GM23248 (cell line): ENCODE data around the gene LGALS3BP. TPM values are rescaled to one million over a fixed set of nuclear protein-coding genes. Genes with fewer than 3 reads are reported as not detected.
"Not testable (repeated sequence)": the region's sequence is repeated elsewhere in the genome, so short reads cannot be mapped to it uniquely, and the experiment has no call there.

ENCODE experiments used
- DNase-seq: peaks from one replicate; pipeline ENCODE4 v3.0.0-alpha.2; 2015
- H2AFZ ChIP-seq: fragments of 200-600 bp; sonication (generic); 2 replicates; pipeline ENCODE4 v1.6.1; 2016; ENCODE audit warnings: antibody characterized with exemption
- H3F3A ChIP-seq: fragments of 200-600 bp; sonication (generic); 2 replicates; pipeline ENCODE4 v1.6.1; 2016; ENCODE audit warnings: mild to moderate bottlenecking, antibody characterized with exemption, mixed run types; ENCODE audit not compliant: insufficient read depth
- H3K27ac ChIP-seq: fragments of 200-600 bp; sonication (generic); 2 replicates; pipeline ENCODE4 v1.5.1; 2016; ENCODE audit warnings: mild to moderate bottlenecking
- H3K27me3 ChIP-seq: fragments of 200-600 bp; sonication (generic); replicated peaks from 2 replicates; pipeline ENCODE4 v1.6.1; 2016; ENCODE audit warnings: mild to moderate bottlenecking; ENCODE audit not compliant: insufficient read depth
- H3K36me3 ChIP-seq: fragments of 200-600 bp; sonication (generic); 2 replicates; pipeline ENCODE4 v1.6.1; 2016; ENCODE audit warnings: low read depth, mild to moderate bottlenecking
- H3K4me1 ChIP-seq: fragments of 200-600 bp; sonication (generic); 2 replicates; pipeline ENCODE4 v1.6.1; 2016; ENCODE audit warnings: mild to moderate bottlenecking; ENCODE audit not compliant: insufficient read depth
- H3K4me2 ChIP-seq: fragments of 200-600 bp; sonication (generic); one replicate; pipeline ENCODE4 v1.6.1; 2016; ENCODE audit warnings: mild to moderate bottlenecking; ENCODE audit not compliant: unreplicated experiment
- H3K4me3 ChIP-seq: fragments of 200-600 bp; sonication (generic); 2 replicates; pipeline ENCODE4 v1.5.1; 2016; ENCODE audit warnings: mild to moderate bottlenecking
- H3K79me2 ChIP-seq: fragments of 200-600 bp; sonication (generic); 2 replicates; pipeline ENCODE4 v1.6.1; 2016; ENCODE audit warnings: mild to moderate bottlenecking; ENCODE audit not compliant: insufficient read depth
- H3K9ac ChIP-seq: fragments of 200-600 bp; sonication (generic); 2 replicates; pipeline ENCODE4 v1.6.1; 2016; ENCODE audit warnings: mild to moderate bottlenecking
- H3K9me2 ChIP-seq: fragments of 200-600 bp; sonication (generic); 2 replicates; pipeline ENCODE4 v1.6.1; 2016; ENCODE audit warnings: mixed run types, mild to moderate bottlenecking, moderate library complexity; ENCODE audit not compliant: insufficient read depth
- H3K9me3 ChIP-seq: fragments of 200-600 bp; sonication (generic); one replicate; pipeline ENCODE4 v1.6.1; 2017; ENCODE audit warnings: low read depth
- H4K20me1 ChIP-seq: fragments of 200-600 bp; sonication (generic); 2 replicates; pipeline ENCODE4 v1.6.0; 2016; ENCODE audit not compliant: insufficient read depth
- EZH2 ChIP-seq: fragments of 200-600 bp; sonication (generic); IDR thresholded peaks from 2 replicates; pipeline ENCODE4 v1.6.1; 2018; ENCODE audit warnings: antibody characterized with exemption, mild to moderate bottlenecking; ENCODE audit not compliant: insufficient read depth, poor library complexity, severe bottlenecking
- EZH2phosphoT487 ChIP-seq: fragments of 200-600 bp; sonication (generic); IDR thresholded peaks from 2 replicates; pipeline ENCODE4 v1.6.1; 2018; ENCODE audit warnings: antibody characterized with exemption, moderate library complexity, mild to moderate bottlenecking, low read depth; ENCODE audit not compliant: insufficient read depth
- WGBS, 2 experiments: methylation state at CpG; one replicate each; pipeline ENCODE4 v1.1.6; 2015 to 2017; ENCODE audit warnings: low lambda C conversion rate in 2 of 2, low coverage in 1 of 2; ENCODE audit errors: missing lambda C conversion rate in 2 of 2; 5-methylcytosine and 5-hydroxymethylcytosine counted together
- in situ Hi-C: fragments of 300-500 bp; cut with MboI; formaldehyde crosslinking; loops from 2 replicates; pipeline ENCODE4 v1.15.0; 2020
- polyA plus RNA-seq: library from polyadenylated mRNA; unstranded; fragments of >200 nt; fragmentation: Nextera tagmentation; extraction: Ambion mirVana; gene quantifications from 2 replicates; pipeline ENCODE4 v1.2.1, GENCODE V29; 2016
- total RNA-seq: library from RNA; depleted of rRNA; stranded (reverse); fragments of >200 nt; shearing (Covaris generic); gene quantifications from 2 replicates; pipeline ENCODE4 v1.2.3, GENCODE V29; 2014

LGALS3BP gene
- total and polyA plus RNA-seq, 2 experiments from 2014 or later: 8.6 to 8.8 TPM

DNA sequence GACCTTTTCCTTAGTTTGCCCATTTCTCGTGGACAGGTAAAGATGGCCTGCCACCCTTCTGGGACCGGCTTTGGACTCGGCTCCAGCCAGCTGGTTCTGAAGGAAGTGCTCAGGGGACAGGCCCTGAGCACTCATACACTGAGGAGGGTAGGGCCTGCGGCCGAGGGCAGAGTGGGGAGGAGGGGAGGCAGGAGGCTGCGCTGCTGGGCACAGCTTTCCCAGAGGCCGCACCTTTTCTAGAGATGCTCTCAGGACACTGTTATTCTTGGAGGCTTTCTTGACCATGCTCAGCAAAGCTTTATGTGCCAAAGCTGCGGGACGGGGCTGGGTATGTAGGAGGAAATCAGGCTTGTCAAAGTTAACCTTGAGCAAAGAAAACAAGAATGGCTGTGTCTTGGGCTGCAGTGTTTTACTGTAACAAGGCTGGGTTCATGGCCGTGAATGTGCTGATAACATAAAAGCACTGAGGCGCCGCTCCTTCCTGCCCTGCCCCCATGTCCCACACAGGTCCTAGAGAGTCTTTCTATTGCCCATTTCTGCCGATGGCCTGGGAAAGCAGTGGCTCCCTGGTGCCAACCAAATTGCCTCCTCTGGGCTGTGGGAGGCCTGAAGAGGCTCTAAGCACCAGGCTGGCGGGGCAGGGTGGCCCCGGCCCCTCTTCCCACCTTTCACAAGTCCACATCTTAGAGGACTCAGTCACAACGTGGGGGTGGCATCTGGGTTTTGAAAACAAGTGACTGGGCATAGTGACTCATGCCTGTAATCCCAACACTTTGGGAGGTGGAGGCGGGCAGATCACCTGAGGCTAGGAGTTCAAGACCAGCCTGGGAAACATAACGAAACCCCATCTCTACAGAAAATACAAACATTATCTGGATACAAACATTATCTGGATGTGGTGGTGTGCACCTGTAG lies 32.2 kb downstream of the LGALS3BP start:
- Histone ChIP-seq H3K27ac (no peak overlapping the region), H4K20me1 (no peaks in the 10 kb centered on the region)

GRCh38 chr17:78946631-78947030 lies 33.1 kb downstream of the LGALS3BP start:
- Histone ChIP-seq H3K79me2 (no peaks in the 10 kb centered on the region), H3K27ac (no peak overlapping the region), H3K36me3 (no peaks in the 10 kb centered on the region), H3F3A (no peaks in the 10 kb centered on the region), H3K9me3 (no peaks in the 10 kb centered on the region), H3K27me3 (no peaks in the 10 kb centered on the region), H3K4me3 (no peak overlapping the region), H3K9me2 (no peaks in the 10 kb centered on the region), H2AFZ (no peak overlapping the region), H4K20me1 (no peaks in the 10 kb centered on the region), H3K9ac (no peak overlapping the region), H3K4me2 (no peak overlapping the region), H3K4me1 (no peaks in the 10 kb centered on the region)
- TF ChIP-seq EZH2 (no peak), EZH2phosphoT487 (no peak)
- in situ Hi-C loops: no loop called here
- DNase-seq: no peak
- 83 to 88% methylated on average over 8 of the region's 8 CpGs for WGBS, 2 experiments

More for the DNA sequence above, 32.2 kb downstream of the LGALS3BP start:
- H3K27me3 ChIP-seq: no peaks in the 10 kb centered on the region
- H3K4me1 ChIP-seq: no peaks in the 10 kb centered on the region
- DNase-seq: no peak
- WGBS, 2 experiments: 89% methylated on average over 18 of the region's 18 CpGs
- TF ChIP-seq EZH2phosphoT487 (no peak), EZH2 (no peak)
- no peaks in the 10 kb centered on the region for H3K36me3 ChIP-seq
- H3K4me2 ChIP-seq: no peak overlapping the region
- H2AFZ ChIP-seq: no peak overlapping the region
- no peaks in the 10 kb centered on the region for H3K9me3 ChIP-seq
- H3K79me2 ChIP-seq: no peaks in the 10 kb centered on the region
- no peak overlapping the region for H3K9ac ChIP-seq
- no peaks in the 10 kb centered on the region for H3F3A ChIP-seq
- no peaks in the 10 kb centered on the region for H3K9me2 ChIP-seq
- no peak overlapping the region for H3K4me3 ChIP-seq
- in situ Hi-C loops: no loop called here

DNA sequence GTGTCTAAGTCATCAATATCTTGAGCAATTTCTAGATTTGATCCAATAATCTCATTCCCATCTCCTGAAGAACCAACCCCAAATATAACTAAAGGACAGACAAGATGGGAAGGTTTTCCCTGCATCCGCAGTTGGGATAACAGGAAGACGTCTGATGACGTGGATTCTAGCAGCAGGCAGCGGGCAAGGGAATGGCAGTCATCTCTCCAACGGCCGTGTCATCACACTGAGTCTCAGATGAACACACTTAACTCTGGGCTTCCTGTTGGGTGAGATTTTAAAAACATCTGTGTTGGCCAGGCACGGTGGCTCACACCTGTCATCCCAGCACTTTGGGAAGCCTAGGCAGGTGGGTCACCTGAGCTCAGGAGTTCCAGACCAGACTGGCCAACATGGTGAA lies 33.6 kb downstream of the LGALS3BP start:
- H3K36me3 ChIP-seq: no peaks in the 10 kb centered on the region
- no peaks in the 10 kb centered on the region for H4K20me1 ChIP-seq
- no peak overlapping the region for H3K4me3 ChIP-seq
- WGBS, 2 experiments: 76% methylated on average over 7 of the region's 7 CpGs
- in situ Hi-C loops: no loop called here
- no peaks in the 10 kb centered on the region for H3K79me2 ChIP-seq
- no peaks in the 10 kb centered on the region for H3F3A ChIP-seq
- H3K4me1 ChIP-seq: no peaks in the 10 kb centered on the region
- TF ChIP-seq EZH2phosphoT487 (no peak), EZH2 (no peak)
- no peaks in the 10 kb centered on the region for H3K9me2 ChIP-seq
- no peaks in the 10 kb centered on the region for H3K9me3 ChIP-seq
- no peak overlapping the region for H2AFZ ChIP-seq
- DNase-seq: no peak
- H3K4me2 ChIP-seq: no peak overlapping the region
- H3K27ac ChIP-seq: no peak overlapping the region
- H3K9ac ChIP-seq: no peak overlapping the region
- H3K27me3 ChIP-seq: no peaks in the 10 kb centered on the region

DNA sequence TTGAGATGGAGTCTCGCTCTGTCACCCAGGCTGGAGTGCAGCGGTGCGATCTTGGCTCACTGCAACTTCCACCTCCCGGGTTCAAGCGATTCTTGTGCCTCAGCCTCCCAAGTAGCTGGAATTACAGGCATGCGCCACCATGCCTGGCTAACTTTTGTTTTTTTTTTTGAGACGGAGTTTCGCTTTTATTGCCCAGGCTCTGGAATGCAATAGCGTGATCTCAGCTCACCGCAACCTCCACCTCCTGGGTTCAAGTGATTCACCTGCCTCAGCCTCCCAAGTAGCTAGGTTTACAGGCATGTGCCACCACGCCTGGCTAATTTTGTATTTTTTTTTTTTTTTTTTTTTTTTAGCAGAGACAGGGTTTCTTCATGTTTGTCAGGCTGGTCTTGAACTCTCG lies 34.3 kb downstream of the LGALS3BP start:
- WGBS, 2 experiments: 75 to 82% methylated on average over 11 to 12 of the region's 12 CpGs
- H3K9me3 ChIP-seq, H3K4me1 ChIP-seq, H3K9me2 ChIP-seq, H3K79me2 ChIP-seq, DNase-seq, H2AFZ ChIP-seq, H3F3A ChIP-seq, H3K4me3 ChIP-seq, H3K36me3 ChIP-seq, H3K9ac ChIP-seq, H3K4me2 ChIP-seq, in situ Hi-C loops, H3K27ac ChIP-seq, H4K20me1 ChIP-seq, H3K27me3 ChIP-seq: not testable (repeated sequence)

DNA sequence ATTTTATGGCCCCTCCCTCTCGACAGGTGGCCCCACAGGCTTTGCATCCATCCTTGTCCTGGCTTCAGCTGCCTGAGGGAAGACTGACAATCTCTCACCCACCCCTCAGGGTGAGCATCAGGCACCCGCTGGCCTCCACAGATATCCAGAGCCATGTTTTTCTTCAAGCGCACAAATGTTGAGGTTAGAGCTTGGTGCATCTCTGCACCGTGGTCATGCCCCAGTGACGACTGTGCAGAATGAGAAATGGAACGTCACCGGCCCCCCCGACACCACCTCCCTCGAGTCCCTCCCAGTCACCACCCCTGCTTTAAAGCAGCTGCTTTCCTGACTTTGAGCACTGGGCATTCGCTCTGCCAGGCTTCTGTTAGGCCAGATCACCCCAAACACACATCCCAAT lies 34.8 kb downstream of the LGALS3BP start:
- Histone ChIP-seq H2AFZ (no peak overlapping the region), H3K9me3 (no peaks in the 10 kb centered on the region), H3K9ac (no peak overlapping the region), H3K4me3 (no peak overlapping the region), H3K36me3 (no peaks in the 10 kb centered on the region), H3K27me3 (no peaks in the 10 kb centered on the region), H3F3A (no peaks in the 10 kb centered on the region), H3K27ac (no peak overlapping the region), H3K9me2 (no peaks in the 10 kb centered on the region), H3K4me2 (no peak overlapping the region), H3K79me2 (no peaks in the 10 kb centered on the region), H4K20me1 (no peaks in the 10 kb centered on the region), H3K4me1 (0 out of 2 replicates have a peak, but pooled peaks cover 2% of the 10 kb centered on the region)
- DNase-seq: no peak
- in situ Hi-C loops: no loop called here
- TF ChIP-seq EZH2phosphoT487 (no peak), EZH2 (no peak)
- 59 to 60% methylated on average over 10 of the region's 10 CpGs for WGBS, 2 experiments
